Measurements from ENCODE around the gene NBPF1.
"Not testable (repeated sequence)": the region's sequence is repeated elsewhere in the genome, so short reads cannot be mapped to it uniquely, and the experiment has no call there.

DNA sequence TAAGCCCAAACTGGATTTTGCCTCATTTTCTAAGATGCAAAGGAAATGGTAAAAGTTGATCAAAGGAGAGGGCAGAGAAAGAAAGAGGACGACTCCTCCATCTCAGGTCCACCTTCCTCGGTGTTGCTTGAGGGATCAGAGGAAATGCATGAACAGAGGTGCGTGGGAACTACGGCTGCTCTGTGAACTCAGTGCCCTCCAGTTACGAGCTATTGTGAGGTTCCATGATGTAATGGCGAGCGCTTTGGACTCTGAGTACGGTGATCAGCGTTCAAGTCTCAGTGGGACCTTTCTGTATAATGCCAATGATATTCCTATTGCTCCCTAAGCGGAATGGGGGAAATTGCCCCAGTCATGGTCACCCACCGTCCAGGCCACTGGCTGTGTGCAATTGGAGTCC is 60.1 kb downstream of the NBPF1 start:
- not testable (repeated sequence) for TF ChIP-seq EZH2phosphoT487 (IDR thresholded peaks at IDR 0.05; ENCODE audit: insufficient read depth, low read depth); EZH2 (IDR thresholded peaks at IDR 0.05; ENCODE audit: insufficient read depth, poor library complexity, severe bottlenecking)
